ENCODE results near the gene DFFB.
"Not testable (repeated sequence)": the region's sequence is repeated elsewhere in the genome, so short reads cannot be mapped to it uniquely, and the experiment has no call there.

DFFB gene

GRCh38 chr1:3856923-3857790 lies at the start of gene DFFB, which contains the start of gene CEP104:
Gene DFFB (plus strand): TSS chr1:3857476. CDS start chr1:3857604, 128 bp downstream.
Gene CEP104 (minus strand): TSS chr1:3857211. CDS start chr1:3852407, 4,804 bp downstream.
- no peak for DNase-seq

GRCh38 chr1:3807769-3808168 lies 49.5 kb upstream of the DFFB start:
- DNase-seq: no peak

GRCh38 chr1:3809680-3810079 lies 47.6 kb upstream of the DFFB start:
- DNase-seq: no peak

DNA sequence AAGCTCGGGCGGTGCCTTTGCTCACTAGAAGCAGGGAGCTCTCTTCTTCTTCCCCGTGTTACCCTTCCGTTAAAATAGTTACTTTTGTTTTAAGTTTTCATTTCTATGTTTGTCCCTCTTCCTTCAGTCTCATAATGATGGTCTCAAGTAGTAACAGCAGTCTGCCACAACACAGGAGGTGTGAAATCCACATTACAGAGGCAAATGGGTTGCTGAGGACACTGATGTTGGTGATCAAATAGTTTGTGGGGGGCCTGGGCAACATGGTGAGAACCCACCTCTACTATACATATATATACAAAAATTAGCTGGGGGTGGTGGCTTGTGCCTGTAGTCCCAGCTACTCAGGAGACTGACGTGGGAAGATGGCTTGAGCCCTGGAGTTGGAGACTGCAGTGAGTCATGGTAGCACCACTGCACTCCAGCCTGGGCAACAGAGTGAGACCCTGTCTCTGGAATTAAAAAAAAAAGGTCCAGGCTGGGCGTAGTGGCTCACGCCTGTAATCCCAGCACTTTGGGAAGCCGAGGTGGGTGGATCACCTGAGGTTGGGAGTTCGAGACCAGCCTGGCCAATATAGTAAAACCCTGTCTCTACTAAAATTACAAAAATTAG lies 47.0 kb upstream of the DFFB start:
- not testable (repeated sequence) for DNase-seq

- no peak for DNase-seq
These were observed 45.7 kb upstream of the DFFB start for GRCh38 chr1:3811595-3811911.

DNA sequence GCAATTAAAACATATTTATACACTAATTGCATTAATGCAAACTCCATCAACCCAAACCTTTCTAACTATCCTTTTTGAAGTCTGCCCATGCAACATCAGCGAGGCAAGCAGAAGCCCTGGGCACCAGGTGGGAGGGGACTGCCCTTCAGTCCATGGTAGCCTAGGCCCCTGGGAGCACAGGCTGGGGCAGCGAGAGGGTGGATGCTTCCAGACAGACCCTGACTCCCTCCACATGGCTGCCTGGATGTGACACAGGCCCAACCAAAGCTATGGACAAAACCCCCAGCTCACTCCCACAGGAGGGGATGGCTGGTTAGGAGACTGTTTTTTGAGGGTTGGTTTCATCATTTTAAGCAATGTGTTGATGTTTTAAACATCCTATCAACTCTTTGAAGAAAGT lies 43.2 kb upstream of the DFFB start:
- DNase-seq: no peak

- no peak for DNase-seq
These were observed 42.3 kb upstream of the DFFB start for GRCh38 chr1:3814771-3815561.

- DNase-seq: no peak
These were observed 40.7 kb upstream of the DFFB start for GRCh38 chr1:3816331-3817137.

GRCh38 chr1:3817138-3817740 lies 40.0 kb upstream of the DFFB start:
- no peak for DNase-seq

DNA sequence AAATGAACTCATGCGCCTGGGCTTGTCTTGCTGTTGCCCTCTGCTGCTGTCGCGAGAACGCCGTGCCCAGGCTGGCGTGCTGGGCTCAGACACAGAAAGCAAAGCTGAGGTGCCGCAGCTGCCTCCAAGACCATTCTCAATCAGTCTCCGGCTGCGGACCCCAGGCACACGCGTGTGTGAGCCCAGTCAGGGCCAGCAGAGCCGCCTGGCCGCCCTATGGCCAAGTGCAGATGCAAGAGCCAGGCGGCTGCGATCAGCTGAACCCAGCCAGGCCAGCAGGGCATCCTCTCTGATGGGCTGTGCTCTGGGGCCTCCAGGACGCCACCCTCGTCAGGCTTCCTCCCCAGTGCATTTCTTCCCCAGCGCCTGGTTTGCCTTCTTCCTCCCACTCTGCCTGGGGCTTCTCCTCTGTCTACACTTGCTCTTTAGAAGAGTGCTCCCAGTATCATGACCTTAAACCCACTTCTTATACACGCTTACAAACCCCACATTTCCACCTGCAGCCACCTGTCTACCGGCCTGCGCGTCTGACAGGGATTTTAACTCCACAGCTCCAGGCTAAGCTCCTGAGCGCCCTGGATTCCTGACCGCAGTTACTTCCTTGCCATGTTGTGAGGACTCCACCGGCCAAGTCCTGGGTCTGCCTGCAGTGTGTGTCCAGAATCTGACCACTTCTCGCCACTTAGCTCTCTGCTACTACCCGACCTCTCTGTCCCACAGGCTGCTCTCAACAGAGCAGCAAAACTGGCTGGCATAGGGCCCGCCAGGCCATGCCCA lies 39.3 kb upstream of the DFFB start:
- no peak for DNase-seq

DNA sequence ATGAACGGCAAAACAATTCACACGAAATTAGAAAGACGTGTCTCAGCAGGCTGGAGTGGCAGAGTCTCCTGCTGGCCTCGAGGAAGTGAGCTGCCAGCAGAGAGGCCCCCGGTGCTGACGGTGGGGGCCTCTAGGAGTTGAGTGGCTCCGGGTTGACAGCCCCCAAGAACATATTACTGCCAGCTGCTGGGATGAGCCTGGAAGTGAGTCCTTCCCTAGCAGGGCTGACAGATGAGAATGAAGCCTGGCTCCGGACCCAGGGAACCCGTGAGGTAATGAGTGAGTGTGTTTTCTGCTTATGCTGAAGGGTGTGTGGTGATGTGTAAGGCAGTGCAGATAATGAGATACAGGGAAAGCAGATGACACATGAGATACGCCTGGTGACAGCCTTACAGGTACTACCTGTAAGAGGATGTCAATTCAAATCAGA lies 37.5 kb upstream of the DFFB start:
- DNase-seq: no peak

- no peak for DNase-seq
These were observed 37.0 kb upstream of the DFFB start for GRCh38 chr1:3820316-3820715.

GRCh38 chr1:3821004-3821403 lies 36.3 kb upstream of the DFFB start:
- DNase-seq: no peak

- no peak for DNase-seq
These were observed 35.8 kb upstream of the DFFB start for GRCh38 chr1:3821447-3821846.

- no peak for DNase-seq
These were observed 35.4 kb upstream of the DFFB start for GRCh38 chr1:3821908-3822307.

DNA sequence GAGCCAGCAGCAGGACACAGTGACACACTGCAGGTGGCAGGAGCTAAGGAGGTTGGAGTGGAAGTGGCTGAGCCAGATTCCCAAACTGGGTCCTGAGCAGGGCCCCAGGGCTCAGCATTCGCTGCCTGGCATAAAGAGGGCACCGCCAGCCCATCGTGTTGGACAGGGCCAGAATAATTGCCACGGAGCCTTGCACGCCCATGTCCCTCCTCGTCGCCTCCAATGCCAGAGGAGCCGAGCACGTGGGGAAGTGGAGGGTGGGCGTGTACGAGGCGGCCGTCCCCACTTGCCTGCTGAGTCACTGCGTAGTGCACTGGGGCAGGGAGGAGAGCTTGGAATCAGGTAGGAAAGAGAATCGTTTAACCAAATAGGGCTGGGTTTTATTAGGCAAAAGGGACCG lies 34.9 kb upstream of the DFFB start:
- no peak for DNase-seq

DNA sequence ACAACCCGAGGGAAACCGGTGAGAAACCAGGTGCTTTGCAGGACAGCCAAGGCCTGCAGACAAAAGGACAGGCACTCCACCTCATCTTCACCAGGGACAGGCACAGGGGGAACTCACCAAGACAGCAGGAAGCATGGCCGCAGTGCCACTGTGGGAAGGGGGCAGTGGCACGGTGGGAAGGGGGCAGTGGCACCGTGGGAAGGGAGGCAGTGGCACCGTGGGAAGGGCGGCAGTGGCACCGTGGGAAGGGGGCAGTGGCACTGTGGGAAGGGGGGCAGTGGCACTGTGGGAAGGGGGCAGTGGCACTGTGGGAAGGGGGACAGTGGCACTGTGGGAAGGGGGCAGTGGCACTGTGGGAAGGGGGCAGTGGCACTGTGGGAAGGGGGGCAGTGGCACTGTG lies 32.6 kb upstream of the DFFB start:
- no peak for DNase-seq

DNA sequence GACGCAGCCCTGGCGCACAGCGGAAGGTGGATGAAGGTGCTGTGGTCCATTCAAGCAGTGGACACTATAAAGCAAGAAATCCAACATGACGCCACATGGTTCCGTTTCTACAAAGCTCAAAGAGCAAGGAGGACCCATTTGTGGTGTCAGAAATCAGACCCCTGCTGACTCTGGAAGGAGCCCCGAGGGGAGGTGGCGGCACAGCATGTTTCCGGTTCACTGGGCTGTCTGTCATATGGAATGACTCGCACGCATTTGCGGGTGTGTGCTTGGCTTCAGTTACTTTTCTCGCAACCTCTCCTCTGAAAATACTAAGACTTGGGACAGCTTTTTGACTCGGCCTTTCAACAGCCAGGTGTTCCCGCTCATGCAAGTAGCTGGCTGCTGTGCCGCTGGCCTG lies 31.9 kb upstream of the DFFB start:
- DNase-seq: no peak

- no peak for DNase-seq
These were observed 29.4 kb upstream of the DFFB start for GRCh38 chr1:3827813-3828307.

DNA sequence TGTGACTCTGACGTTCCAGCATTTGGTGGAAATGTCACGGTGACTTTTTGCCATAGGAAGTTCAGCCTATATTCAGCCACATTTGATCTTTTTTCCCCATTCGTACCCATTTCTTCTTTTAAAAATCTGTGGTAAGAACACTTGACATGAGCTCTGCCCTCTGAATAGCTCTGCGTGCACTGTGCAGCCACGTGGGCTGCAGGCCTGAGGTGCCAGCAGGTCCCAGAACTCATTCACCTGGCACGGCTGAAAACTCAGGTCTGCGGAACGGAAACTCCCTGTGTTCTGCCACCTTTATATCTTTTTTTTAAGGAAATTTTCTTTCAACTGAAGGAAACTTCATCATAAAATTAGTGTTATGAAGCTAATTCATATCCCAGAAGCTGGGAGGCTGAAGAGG lies 28.9 kb upstream of the DFFB start:
- DNase-seq: no peak

GRCh38 chr1:3831689-3832088 lies 25.6 kb upstream of the DFFB start:
- DNase-seq: no peak

Data from NCI-H1092 treated with DMSO at 0.1 percent for 48 hours (cell line).